Adrenal gland (tissue), 12 donors: ENCODE measurements around the gene CHMP2B. TPM values are rescaled to one million over a fixed set of nuclear protein-coding genes. Genes with fewer than 3 reads are reported as not detected.

ENCODE experiments used
- DNase-seq, 7 donors: peaks; one replicate each; pipeline ENCODE4 v3.0.0-alpha.2; 2019 to 2020
- H3K27ac ChIP-seq, 5 donors: fragments of 200-600 bp; sonication (generic) in 4 of 5; 1 replicate in 3 of 5; 2 replicates in 2 of 5; pipeline versions ENCODE4 v1.5.1 to v1.8.0; 2016 to 2020; ENCODE audit warnings: mild to moderate bottlenecking in 1 of 5
- H3K27me3 ChIP-seq: fragments of 200-600 bp; 2 replicates; pipeline ENCODE4 v1.8.0; 2021
- H3K36me3 ChIP-seq, 2 donors: fragments of 200-600 bp; replicated peaks in 1 of 2; 1 replicate in 1 of 2; 2 replicates in 1 of 2; pipeline versions ENCODE4 v1.5.1 to v1.8.0; 2018 to 2022
- H3K4me1 ChIP-seq, 2 donors: fragments of 200-600 bp; replicated peaks in 1 of 2; 1 replicate in 1 of 2; 2 replicates in 1 of 2; pipeline versions ENCODE4 v1.5.1 to v1.8.0; 2018 to 2021
- H3K4me3 ChIP-seq, 4 donors: fragments of 200-600 bp; sonication (generic) in 3 of 4; one replicate each; pipeline ENCODE4 v1.5.1; 2016 to 2018
- H3K9me3 ChIP-seq, 3 donors: fragments of 200-600 bp; sonication (generic) in 1 of 3; replicated peaks in 1 of 3; 1 replicate in 2 of 3; 2 replicates in 1 of 3; pipeline versions ENCODE4 v1.5.1 to v1.8.0; 2016 to 2021
- CTCF ChIP-seq, 6 experiments: fragments of 450-650 bp in 4 of 6; fragments of 200-600 bp in 2 of 6; sonication (generic) in 1 of 6; IDR thresholded peaks; 1 replicate in 5 of 6; 2 replicates in 1 of 6; pipeline versions ENCODE4 v1.5.1 to v1.8.0; 2016 to 2021; ENCODE audit warnings: antibody characterized with exemption in 6 of 6, mild to moderate bottlenecking in 2 of 6, moderate library complexity in 1 of 6
- POLR2A ChIP-seq, 2 donors: fragments of 450-650 bp; IDR thresholded peaks; one replicate each; pipeline ENCODE4 v1.6.1; 2017; ENCODE audit warnings: antibody characterized with exemption in 2 of 2, mild to moderate bottlenecking in 2 of 2, moderate library complexity in 1 of 2
- WGBS, 4 donors: extraction: QIAGEN DNeasy Blood & Tissue Kit in 2 of 4; methylation state at CpG; one replicate each; pipeline versions ENCODE4 v1.1.5 to v1.1.7; 2013 to 2017; 5-methylcytosine and 5-hydroxymethylcytosine counted together
- intact Hi-C, 2 donors: fragments of 100-400 bp; cut with DNase I; formaldehyde crosslinking; loops; one replicate each; pipeline versions ENCODE4 v1.14.1 to v1.15.0; 2022 to 2023
- polyA plus RNA-seq, 3 donors: library from polyadenylated mRNA; stranded (reverse); fragments of 200-250 nt in 2 of 3; fragments of 350-450 nt in 1 of 3; fragmentation: Illumina TruSeq in 1 of 3; extraction: RNeasy Lipid Tissue Mini Kit (QIAGEN cat#74804) in 1 of 3; gene quantifications; one replicate each; pipeline ENCODE4 v1.2.3, GENCODE V29; 2013 to 2014
- total RNA-seq, 9 donors: library from RNA; depleted of rRNA in 4 of 9; stranded (reverse); fragments of >200 nt in 4 of 9; fragments of 120-200 nt in 1 of 9; fragmentation: NEBNext Ultra II Directional in 1 of 9; extraction: Animal tissue kit (Norgen Biotek cat#: 25700) in 1 of 9; gene quantifications; one replicate each; pipeline versions ENCODE4 v1.1.0 to v1.2.4, GENCODE V29; 2013 to 2023
- donor health status: healthy with polysubstance abuse.
- donor health status: Bipolar disorder and iron deficiency.
- donor health status: DM: yes; HTN: yes; CAD: no.
- donor health status: DM: no; HTN: no; CAD: no.
- donor health status: DM: no; HTN: no; CAD: no.
- donor health status: DM: yes; HTN: yes; CAD: no.

The CHMP2B gene
- total and polyA plus RNA-seq, 12 donors: 10.0 to 50.3 (median 28.4) TPM

- 43 to 53% (median 50%) methylated on average over 1 of the region's 1 CpG for WGBS, 4 donors
- TF ChIP-seq POLR2A (IDR thresholded peaks at IDR 0.05) (no peak), CTCF (IDR thresholded peaks at IDR 0.05) (no peak)
- no peaks in the 10 kb centered on the region for H3K4me1 ChIP-seq
- H3K27ac ChIP-seq: no peak overlapping the region
- intact Hi-C loops: no loop called here
- no peaks in the 10 kb centered on the region for H3K9me3 ChIP-seq
- no peaks in the 10 kb centered on the region for H3K27me3 ChIP-seq
- no peak for DNase-seq
- H3K36me3 ChIP-seq: no peaks in the 10 kb centered on the region
- no peak overlapping the region for H3K4me3 ChIP-seq
Observed at GRCh38 chr3:87196879-87197278, 30.2 kb upstream of the CHMP2B start.

- no peak overlapping the region for H3K27ac ChIP-seq
- no peak for DNase-seq
- TF ChIP-seq POLR2A (IDR thresholded peaks at IDR 0.05): no peak
- TF ChIP-seq CTCF (IDR thresholded peaks at IDR 0.05): no peak
- H3K36me3 ChIP-seq: no peaks in the 10 kb centered on the region
- H3K9me3 ChIP-seq: no peaks in the 10 kb centered on the region
- 82 to 87% (median 83%) methylated on average over 4 of the region's 4 CpGs for WGBS, 4 donors
- H3K27me3 ChIP-seq: no peaks in the 10 kb centered on the region
- intact Hi-C loops: no loop called here
- H3K4me1 ChIP-seq: no peaks in the 10 kb centered on the region
- no peak overlapping the region for H3K4me3 ChIP-seq
Observed at GRCh38 chr3:87197531-87197930, 29.6 kb upstream of the CHMP2B start.

- DNase-seq: no peak
- H3K36me3 ChIP-seq: no peaks in the 10 kb centered on the region
- no peaks in the 10 kb centered on the region for H3K9me3 ChIP-seq
- TF ChIP-seq CTCF (IDR thresholded peaks at IDR 0.05): no peak
- TF ChIP-seq POLR2A (IDR thresholded peaks at IDR 0.05): no peak
- intact Hi-C loops: no loop called here
- H3K4me3 ChIP-seq: no peak overlapping the region
- no peak overlapping the region for H3K27ac ChIP-seq
- H3K4me1 ChIP-seq: no peaks in the 10 kb centered on the region
- H3K27me3 ChIP-seq: no peaks in the 10 kb centered on the region
Observed at GRCh38 chr3:87198774-87199173, 28.3 kb upstream of the CHMP2B start.

- no peak overlapping the region for H3K4me3 ChIP-seq
- H3K27me3 ChIP-seq: no peaks in the 10 kb centered on the region
- no peak for DNase-seq
- no peaks in the 10 kb centered on the region for H3K4me1 ChIP-seq
- WGBS, 4 donors: 56 to 74% (median 69%) methylated on average over 2 of the region's 2 CpGs
- TF ChIP-seq CTCF (IDR thresholded peaks at IDR 0.05): no peak
- no peak for TF ChIP-seq POLR2A (IDR thresholded peaks at IDR 0.05)
- peaks cover 0 to 4% (median 0%) of the 10 kb centered on the region in 3 donors for H3K9me3 ChIP-seq
- H3K27ac ChIP-seq: no peak overlapping the region
- H3K36me3 ChIP-seq: no peaks in the 10 kb centered on the region
- intact Hi-C loops: no loop called here
Observed at GRCh38 chr3:87199628-87200027, 27.5 kb upstream of the CHMP2B start.
